ENCODE data around the gene SAMD15. TPM values are rescaled to one million over a fixed set of nuclear protein-coding genes. Genes with fewer than 3 reads are reported as not detected.
A peak's percentile ranks its signal among the peaks of the same experiment; 100 is the strongest.
"Not testable (repeated sequence)": the region's sequence is repeated elsewhere in the genome, so short reads cannot be mapped to it uniquely, and the experiment has no call there.

Gene SAMD15
- total RNA-seq = 1 to 10 TPM in 1 of 4 donors, under 1 TPM in 2, not detected in 1; under 0.01 to 3.1 (median 0.55) TPM

GRCh38 chr14:77376771-77377501, at the start of gene SAMD15, which contains the start of gene TMED8:
SAMD15 (plus strand) TSS chr14:77377379; CDS start chr14:77377419, 40 bp downstream.
TMED8 (minus strand) TSS chr14:77377094; CDS start chr14:77377053, 41 bp downstream.
- intact Hi-C loops (cut with DNase I; ENCODE audit: low total_unique reads) = no loop called here
- Histone ChIP-seq H3K9me3 (no peaks in the 10 kb centered on the region), H3K27ac (peak within 1 kb of the TSS; percentile 63 to 91), H3K27me3 (no peaks in the 10 kb centered on the region), H3K36me3 (no peaks in the 10 kb centered on the region), H3K4me3 (peak within 1 kb of the TSS; percentile 65 to 77), H3K4me1 (no peaks in the 10 kb centered on the region)
- TF ChIP-seq CTCF (IDR thresholded peaks at IDR 0.05) (peak; percentile 15 to 47 (median 40)), POLR2A (IDR thresholded peaks at IDR 0.05) (peak; percentile 41 to 57)
- peak; percentile 73 to 84 for DNase-seq

- TF ChIP-seq POLR2A (IDR thresholded peaks at IDR 0.05) (no peak), CTCF (IDR thresholded peaks at IDR 0.05) (no peak)
- no peak for DNase-seq
- Histone ChIP-seq H3K27me3 (no peaks in the 10 kb centered on the region), H3K4me1 (no peaks in the 10 kb centered on the region), H3K36me3 (no peaks in the 10 kb centered on the region), H3K27ac (no peak overlapping the region), H3K4me3 (no peak overlapping the region), H3K9me3 (no peaks in the 10 kb centered on the region)
- intact Hi-C loops (cut with DNase I; ENCODE audit: low total_unique reads) = no loop called here
These were observed 47.3 kb upstream of the SAMD15 start for GRCh38 chr14:77329872-77330271.

GRCh38 chr14:77335576-77335975, 41.6 kb upstream of the SAMD15 start:
- no peaks in the 10 kb centered on the region for H3K9me3 ChIP-seq
- no peak overlapping the region for H3K27ac ChIP-seq
- TF ChIP-seq CTCF (IDR thresholded peaks at IDR 0.05) (no peak), POLR2A (IDR thresholded peaks at IDR 0.05) (no peak)
- H3K4me3 ChIP-seq = no peak overlapping the region
- no peaks in the 10 kb centered on the region for H3K27me3 ChIP-seq
- H3K4me1 ChIP-seq = no peaks in the 10 kb centered on the region
- H3K36me3 ChIP-seq = no peaks in the 10 kb centered on the region
- DNase-seq = no peak
- intact Hi-C loops (cut with DNase I; ENCODE audit: low total_unique reads) = no loop called here

- H3K4me1 ChIP-seq; H3K9me3 ChIP-seq; H3K27ac ChIP-seq; intact Hi-C loops (cut with DNase I; ENCODE audit: low total_unique reads); DNase-seq; H3K27me3 ChIP-seq; H3K36me3 ChIP-seq; H3K4me3 ChIP-seq: not testable (repeated sequence)
These were observed 39.9 kb upstream of the SAMD15 start for GRCh38 chr14:77337255-77337654.

- no peak for DNase-seq
- H3K4me1 ChIP-seq = no peaks in the 10 kb centered on the region
- TF ChIP-seq POLR2A (IDR thresholded peaks at IDR 0.05) = no peak
- no peak for TF ChIP-seq CTCF (IDR thresholded peaks at IDR 0.05)
- H3K27ac ChIP-seq = no peak overlapping the region
- no peaks in the 10 kb centered on the region for H3K27me3 ChIP-seq
- no peaks in the 10 kb centered on the region for H3K9me3 ChIP-seq
- H3K4me3 ChIP-seq = no peak overlapping the region
- intact Hi-C loops (cut with DNase I; ENCODE audit: low total_unique reads) = no loop called here
- H3K36me3 ChIP-seq = no peaks in the 10 kb centered on the region
These were observed 39.3 kb upstream of the SAMD15 start for GRCh38 chr14:77337880-77338279.
